SH-SY5Y (cell line): ENCODE data around the gene RBMS3.

ENCODE experiments used
- GATA2 ChIP-seq: IDR thresholded peaks from 2 replicates; pipeline ENCODE4 v1.6.1; 2011; ENCODE audit warnings: mild to moderate bottlenecking, low read depth, low read length
- GATA3 ChIP-seq: IDR thresholded peaks from 2 replicates; pipeline ENCODE4 v1.6.1; 2011; ENCODE audit warnings: low read depth, mild to moderate bottlenecking, low read length, moderate library complexity

DNA sequence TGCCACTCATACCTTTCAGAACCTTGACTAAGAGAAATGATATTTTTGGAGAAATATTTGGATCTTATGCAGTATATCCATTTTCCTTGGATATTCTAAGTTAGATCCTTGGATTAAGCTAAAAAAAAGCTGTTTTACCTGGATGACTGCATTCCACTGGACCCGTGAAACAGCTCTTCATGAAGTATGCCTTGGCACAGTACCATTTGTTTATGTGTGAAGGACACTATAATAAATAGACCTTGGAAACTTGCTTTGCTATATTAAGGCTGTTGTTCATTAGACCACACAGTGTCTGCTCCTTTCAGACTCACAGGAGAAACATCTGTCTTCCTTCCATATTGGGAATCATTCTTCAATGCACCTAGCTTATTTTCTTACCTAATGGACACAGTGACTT is 674.5 kb downstream of the RBMS3 start:
- TF ChIP-seq GATA2 (no peak), GATA3 (no peak)
